HG03039 (cell line): ENCODE results near the gene ITM2C.

Experiments
- ATAC-seq: cut with Tn5 transposase; IDR thresholded peaks from one replicate; pipeline ENCODE4 v1.9.1; 2021; ENCODE audit warnings: mild to moderate bottlenecking, moderate library complexity; ENCODE audit not compliant: unreplicated experiment

The ITM2C gene

GRCh38 chr2:230905448-230906421 is 41.0 kb downstream of the ITM2C start:
- no peak for ATAC-seq

- no peak for ATAC-seq
Measured at GRCh38 chr2:230906471-230907230, 41.9 kb downstream of the ITM2C start.

DNA sequence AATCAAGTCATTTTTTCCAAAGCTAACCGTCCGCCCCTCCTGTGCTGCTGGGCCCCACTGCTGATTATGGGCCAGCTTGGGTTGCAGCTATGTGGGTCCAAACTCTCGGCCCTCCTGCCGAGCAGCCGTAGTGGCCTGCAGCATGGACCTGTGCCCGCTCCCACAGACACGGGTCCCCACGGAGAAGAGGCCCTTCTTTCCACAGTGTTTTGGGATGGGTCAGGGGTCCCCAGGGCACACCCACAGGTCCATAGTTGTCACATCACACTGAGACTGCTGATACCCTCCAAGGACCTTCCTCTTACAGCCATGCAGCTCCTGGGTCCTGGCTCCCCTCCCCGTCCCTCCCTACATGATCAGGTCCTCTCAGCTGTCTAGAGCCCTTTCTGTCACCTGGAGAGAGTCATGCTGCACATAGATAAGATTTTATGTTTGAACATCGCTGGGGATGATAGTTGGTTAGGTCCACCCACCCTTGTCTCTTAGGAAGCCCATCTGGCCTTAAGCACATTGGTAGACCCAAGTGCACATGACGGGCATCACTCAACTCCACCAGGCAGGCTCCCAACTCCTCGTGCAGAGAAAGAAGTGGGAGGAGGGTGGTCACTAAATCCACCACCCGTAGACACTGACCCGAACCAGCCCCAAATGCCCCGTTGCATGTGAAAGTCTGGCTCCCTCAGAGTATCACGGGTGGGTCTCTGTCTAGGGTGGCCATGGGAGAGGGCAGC is 42.8 kb downstream of the ITM2C start:
- ATAC-seq, result no peak

DNA sequence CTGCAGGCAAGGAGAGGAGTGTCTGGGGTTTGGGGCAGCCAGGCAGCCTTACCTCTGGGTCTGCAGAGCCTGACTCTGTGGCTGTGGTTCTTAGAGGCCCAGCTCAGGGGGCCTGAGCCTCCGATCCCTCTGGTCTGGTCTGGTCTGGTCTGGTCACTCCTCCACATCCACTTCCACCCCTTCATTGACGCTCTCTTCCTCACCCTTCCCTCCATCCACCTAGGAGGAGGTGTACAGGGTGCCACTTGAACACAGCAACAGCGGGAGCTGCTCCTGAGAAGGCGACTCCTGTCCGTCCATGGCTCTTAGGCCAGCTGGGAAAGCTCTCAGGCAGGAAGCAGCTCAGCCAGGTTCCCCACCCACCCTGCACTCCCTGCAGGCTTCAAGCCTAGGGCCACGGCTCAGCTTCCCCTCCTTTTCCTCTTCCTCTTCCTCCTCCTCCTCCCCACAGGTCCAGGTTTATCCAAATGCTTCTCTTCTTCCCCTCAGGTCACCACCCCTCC is 43.4 kb downstream of the ITM2C start:
- no peak for ATAC-seq

DNA sequence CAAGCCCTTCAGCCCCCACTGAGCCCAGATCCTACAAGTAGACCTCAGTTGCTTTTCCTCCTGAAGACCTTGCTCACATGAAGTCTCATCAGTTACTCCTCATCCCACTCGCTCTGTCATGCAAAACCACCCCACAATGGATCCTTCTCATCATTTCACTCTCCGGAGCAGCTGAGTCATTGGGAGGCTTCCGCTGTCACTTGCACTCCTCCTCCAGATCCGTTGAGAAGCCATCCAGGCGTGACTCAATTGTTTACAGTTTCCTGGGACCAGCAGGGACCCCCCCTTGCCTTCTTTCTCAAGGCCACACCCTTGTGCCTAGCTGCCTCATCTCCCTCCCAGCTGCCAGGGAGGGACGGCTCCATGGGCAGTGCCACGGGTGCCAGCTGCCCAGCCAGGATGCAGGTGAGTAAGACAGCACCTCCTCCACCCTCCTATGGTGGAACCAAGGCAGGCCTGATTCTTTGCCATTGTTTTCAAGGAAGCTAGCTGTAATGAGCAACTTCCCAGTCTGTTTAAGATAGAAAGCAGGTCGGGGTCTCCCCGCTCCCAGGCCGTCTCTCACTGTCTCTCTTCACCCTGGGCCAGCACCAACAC is 44.0 kb downstream of the ITM2C start:
- no peak for ATAC-seq

- ATAC-seq, result no peak
Measured at GRCh38 chr2:230909841-230910545, 45.3 kb downstream of the ITM2C start.

- ATAC-seq, result no peak
Measured at GRCh38 chr2:230910546-230911177, 45.9 kb downstream of the ITM2C start.

GRCh38 chr2:230912046-230912445 is 47.3 kb downstream of the ITM2C start:
- no peak for ATAC-seq

DNA sequence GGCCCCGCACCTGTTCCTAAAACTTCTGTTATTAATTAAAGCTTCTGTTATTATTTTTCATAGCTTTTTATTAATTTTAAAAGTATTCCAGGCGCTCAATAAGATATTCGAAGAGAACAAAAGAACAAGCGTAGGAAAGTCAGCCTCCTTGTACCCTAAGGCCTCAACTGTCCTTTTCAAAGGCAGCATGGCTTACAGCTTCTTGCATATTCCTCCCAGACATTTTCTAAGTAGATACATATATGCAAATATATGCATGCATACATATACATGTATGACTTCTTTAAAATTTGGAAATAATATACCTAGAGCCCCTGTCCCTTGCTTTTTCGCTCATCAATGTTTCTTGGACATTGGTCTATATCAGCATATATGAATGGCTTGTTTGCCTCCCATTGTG is 48.0 kb downstream of the ITM2C start:
- ATAC-seq, result no peak

GRCh38 chr2:230913406-230914143 is 48.8 kb downstream of the ITM2C start:
- no peak for ATAC-seq

DNA sequence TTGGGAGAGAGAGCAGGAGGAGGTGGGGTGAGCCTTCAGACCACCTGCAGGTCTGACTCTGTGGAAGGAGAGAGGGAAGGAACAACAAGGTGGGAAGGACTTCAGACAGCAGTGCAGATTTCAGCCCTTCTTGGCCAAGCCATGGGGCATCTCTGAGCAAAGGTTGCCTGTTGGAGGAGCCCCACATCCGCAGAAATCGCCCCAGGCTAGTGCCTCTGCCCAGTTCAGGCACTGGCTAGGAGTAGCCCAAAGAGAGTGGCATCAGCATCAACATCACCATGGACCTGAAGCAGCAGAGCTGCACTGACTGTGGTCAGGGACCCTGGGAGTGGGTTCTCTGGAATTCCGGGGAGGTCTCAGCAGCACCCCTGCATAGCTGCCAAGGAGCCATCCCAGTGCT is 50.1 kb downstream of the ITM2C start:
- ATAC-seq, result no peak

DNA sequence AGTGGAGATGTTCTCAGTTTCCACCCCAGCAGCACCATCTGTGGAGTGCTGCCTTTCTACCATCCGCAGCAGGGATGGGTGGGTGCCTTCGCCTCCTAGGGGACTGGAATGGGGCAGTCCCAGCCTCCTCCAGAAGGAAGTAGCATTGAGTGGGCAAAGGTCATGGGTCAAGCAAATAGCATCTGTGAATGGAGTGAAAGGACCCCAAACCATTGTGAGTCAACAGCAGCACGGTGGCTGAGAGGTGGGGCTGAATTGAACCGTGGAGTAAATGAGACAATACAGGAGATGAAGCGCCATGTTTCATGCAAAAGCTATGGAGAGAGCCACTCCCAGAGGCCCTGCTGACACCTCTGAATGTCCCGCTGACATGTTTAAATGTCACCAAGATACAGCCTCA is 50.6 kb downstream of the ITM2C start:
- no peak for ATAC-seq

DNA sequence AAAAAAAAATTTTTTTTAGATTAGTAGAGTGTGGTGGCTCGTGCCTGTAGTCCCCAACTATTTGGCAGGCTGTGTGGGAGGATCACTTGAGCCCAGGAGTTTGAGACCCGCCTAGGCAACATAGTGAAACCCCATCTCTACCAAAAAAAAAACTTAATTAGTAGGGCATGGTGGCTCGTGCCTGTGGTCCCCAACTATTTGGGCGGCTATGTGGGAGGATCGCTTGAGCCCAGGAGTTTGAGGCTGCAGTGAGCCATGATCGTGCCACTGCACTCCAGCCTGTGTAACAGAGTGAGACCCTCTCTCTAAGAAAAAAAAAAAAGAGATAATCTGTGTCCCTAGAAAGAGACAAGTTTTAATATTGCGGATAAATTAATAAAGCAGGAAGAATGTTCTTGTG is 51.5 kb downstream of the ITM2C start:
- no peak for ATAC-seq

DNA sequence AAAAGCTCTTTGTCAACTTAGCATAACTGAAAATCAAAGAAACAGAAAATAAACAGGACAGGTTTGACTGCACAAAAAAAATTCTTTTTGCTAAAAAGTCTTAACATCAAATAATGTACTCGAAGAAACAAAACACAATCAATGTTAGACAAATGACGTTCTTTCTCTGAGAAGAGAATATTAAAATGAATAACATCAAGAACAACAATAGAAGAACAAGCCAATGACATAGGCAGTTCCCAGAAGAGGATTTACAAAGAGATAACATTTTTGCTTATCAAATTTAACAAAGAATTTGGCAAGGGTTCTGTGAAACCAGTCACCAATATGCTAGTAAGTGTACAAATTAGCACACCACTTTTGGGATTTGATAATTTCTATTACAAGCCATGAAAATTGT is 54.5 kb downstream of the ITM2C start:
- no peak for ATAC-seq

DNA sequence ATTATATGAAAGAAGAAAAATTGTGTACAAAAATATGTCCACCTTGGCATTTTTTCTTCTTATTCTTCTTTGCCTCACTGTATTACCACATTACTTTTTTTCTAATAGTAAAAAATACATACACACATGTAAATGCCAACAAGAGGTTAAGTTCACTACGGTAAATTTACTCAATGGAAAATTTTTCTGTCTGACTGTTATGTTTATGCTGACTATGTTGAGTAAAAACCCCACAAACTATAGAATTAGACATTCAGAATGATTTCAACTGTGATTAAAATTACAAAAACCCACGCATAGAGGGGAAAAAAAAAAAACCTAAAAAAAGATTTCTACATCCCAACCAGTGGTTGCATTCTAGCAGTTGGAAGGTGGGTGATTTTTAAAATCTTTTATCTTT is 54.9 kb downstream of the ITM2C start:
- ATAC-seq, result no peak

- ATAC-seq, result no peak
Measured at GRCh38 chr2:230920167-230920566, 55.4 kb downstream of the ITM2C start.

DNA sequence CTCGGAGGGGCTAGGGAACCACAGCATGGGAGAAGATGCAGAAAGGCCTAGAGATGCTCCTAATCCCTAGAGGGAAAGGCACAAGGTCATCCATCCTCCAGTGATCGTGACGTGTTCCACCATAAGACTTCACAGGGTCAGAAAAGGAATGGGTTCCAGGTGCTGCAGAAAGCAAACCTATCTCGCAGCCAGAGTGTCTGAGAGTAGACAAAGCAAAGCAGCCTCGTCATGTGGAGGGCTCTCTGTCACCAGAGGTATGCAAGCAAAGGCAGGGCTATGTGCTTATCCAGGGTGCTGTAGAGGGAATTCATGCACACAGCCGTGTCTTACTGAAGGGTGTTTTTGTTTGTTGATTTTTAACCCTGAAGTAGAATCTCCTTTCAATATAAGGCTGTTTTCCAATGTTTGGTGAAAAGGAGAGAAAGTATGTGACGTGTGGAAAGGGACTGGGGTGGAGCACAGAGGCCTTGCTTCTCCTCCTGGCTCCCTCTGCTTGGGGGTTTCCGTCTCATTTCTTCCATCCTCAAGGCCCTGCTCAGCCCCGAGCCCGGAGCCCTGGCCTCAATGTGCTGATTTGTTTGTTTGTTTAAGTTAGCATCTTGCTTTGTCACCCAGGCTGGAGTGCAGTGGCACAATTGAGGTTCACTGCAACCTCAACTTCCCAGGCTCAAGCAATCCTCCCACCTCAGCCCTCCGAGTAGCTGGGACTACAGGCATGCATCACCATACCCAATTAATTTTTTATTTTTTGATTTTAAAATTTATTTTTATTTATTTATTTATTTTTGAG is 57.3 kb downstream of the ITM2C start:
- ATAC-seq, result no peak
